ENCODE measurements around the gene JAK3. TPM values are rescaled to one million over a fixed set of nuclear protein-coding genes. Genes with fewer than 3 reads are reported as not detected.
"Not testable (repeated sequence)": the region's sequence is repeated elsewhere in the genome, so short reads cannot be mapped to it uniquely, and the experiment has no call there.

JAK3 gene
- total RNA-seq, 1 donor from 2014 or later, result 12.3 TPM

GRCh38 chr19:17807731-17808316, 40.0 kb downstream of the JAK3 start:
- TF ChIP-seq, protein P1, sequence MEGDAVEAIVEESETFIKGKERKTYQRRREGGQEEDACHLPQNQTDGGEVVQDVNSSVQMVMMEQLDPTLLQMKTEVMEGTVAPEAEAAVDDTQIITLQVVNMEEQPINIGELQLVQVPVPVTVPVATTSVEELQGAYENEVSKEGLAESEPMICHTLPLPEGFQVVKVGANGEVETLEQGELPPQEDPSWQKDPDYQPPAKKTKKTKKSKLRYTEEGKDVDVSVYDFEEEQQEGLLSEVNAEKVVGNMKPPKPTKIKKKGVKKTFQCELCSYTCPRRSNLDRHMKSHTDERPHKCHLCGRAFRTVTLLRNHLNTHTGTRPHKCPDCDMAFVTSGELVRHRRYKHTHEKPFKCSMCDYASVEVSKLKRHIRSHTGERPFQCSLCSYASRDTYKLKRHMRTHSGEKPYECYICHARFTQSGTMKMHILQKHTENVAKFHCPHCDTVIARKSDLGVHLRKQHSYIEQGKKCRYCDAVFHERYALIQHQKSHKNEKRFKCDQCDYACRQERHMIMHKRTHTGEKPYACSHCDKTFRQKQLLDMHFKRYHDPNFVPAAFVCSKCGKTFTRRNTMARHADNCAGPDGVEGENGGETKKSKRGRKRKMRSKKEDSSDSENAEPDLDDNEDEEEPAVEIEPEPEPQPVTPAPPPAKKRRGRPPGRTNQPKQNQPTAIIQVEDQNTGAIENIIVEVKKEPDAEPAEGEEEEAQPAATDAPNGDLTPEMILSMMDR (IDR thresholded peaks at IDR 0.05; ENCODE audit: unreplicated experiment), result no peak
- peaks cover 34% of the 10 kb centered on the region for H3K27me3 Mint-ChIP-seq (ENCODE audit: low read depth)
- H3K27ac Mint-ChIP-seq, result no peak overlapping the region
- H3K4me3 Mint-ChIP-seq, result no peak overlapping the region
- no peaks in the 10 kb centered on the region for H3K9me3 Mint-ChIP-seq
- no peaks in the 10 kb centered on the region for H3K36me3 Mint-ChIP-seq
- H3K4me1 Mint-ChIP-seq, result no peaks in the 10 kb centered on the region
- DNase-seq (ENCODE audit: low spot score in 2 of 2, unreplicated experiment in 2 of 2), result no peak

GRCh38 chr19:17806945-17807344, 40.8 kb downstream of the JAK3 start:
- Mint-ChIP-seq H3K27ac (no peak overlapping the region), H3K36me3 (no peaks in the 10 kb centered on the region), H3K4me3 (no peak overlapping the region), H3K9me3 (no peaks in the 10 kb centered on the region), H3K4me1 (no peaks in the 10 kb centered on the region), H3K27me3 (ENCODE audit: low read depth) (peaks cover 30% of the 10 kb centered on the region)
- TF ChIP-seq, protein P1 (IDR thresholded peaks at IDR 0.05; ENCODE audit: unreplicated experiment), result no peak
- no peak for DNase-seq (ENCODE audit: low spot score in 2 of 2, unreplicated experiment in 2 of 2)

GRCh38 chr19:17805427-17805826, 42.4 kb downstream of the JAK3 start:
- Mint-ChIP-seq H3K27ac (no peak overlapping the region), H3K4me1 (no peaks in the 10 kb centered on the region), H3K9me3 (no peaks in the 10 kb centered on the region), H3K27me3 (ENCODE audit: low read depth) (peaks cover 30% of the 10 kb centered on the region), H3K36me3 (no peaks in the 10 kb centered on the region), H3K4me3 (no peak overlapping the region)
- TF ChIP-seq, protein P1 (IDR thresholded peaks at IDR 0.05; ENCODE audit: unreplicated experiment), result no peak
- DNase-seq (ENCODE audit: low spot score in 2 of 2, unreplicated experiment in 2 of 2), result no peak

DNA sequence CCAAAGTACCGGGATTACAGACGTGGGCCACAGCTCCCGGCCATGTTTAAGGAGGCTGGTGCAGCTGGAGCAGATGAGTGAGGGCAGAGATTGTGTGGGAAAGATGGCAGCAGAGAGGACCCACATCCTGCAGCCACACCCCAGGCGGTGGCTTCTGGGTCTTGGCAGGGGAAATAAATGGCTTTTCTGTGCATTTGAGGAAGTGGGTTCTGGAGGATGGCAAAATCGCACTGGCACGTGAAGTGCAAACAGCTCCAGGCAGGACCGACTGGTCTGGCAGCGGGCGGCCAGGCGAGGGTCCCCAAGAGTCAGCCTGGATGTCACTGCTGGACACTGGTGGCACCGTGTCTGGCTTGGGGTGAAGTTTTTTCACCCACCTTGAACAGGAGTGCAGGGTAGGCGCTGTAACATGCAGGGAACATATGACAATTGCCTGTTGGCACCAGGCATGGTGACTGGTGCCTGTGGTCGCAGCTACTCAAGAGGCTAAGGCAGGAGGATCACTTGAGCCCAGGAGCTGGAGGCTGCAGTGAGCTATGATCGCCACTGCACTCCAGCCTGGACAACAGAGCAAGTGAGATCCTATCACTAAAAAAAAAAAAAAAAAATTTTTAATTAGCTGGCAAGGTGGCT, 44.4 kb downstream of the JAK3 start:
- TF ChIP-seq, protein P1 (IDR thresholded peaks at IDR 0.05; ENCODE audit: unreplicated experiment), result no peak
- no peaks in the 10 kb centered on the region for H3K36me3 Mint-ChIP-seq
- H3K4me1 Mint-ChIP-seq, result no peaks in the 10 kb centered on the region
- peaks cover 34% of the 10 kb centered on the region for H3K27me3 Mint-ChIP-seq (ENCODE audit: low read depth)
- H3K4me3 Mint-ChIP-seq, result no peak overlapping the region
- no peak overlapping the region for H3K27ac Mint-ChIP-seq
- DNase-seq (ENCODE audit: low spot score in 2 of 2, unreplicated experiment in 2 of 2), result no peak
- no peaks in the 10 kb centered on the region for H3K9me3 Mint-ChIP-seq

DNA sequence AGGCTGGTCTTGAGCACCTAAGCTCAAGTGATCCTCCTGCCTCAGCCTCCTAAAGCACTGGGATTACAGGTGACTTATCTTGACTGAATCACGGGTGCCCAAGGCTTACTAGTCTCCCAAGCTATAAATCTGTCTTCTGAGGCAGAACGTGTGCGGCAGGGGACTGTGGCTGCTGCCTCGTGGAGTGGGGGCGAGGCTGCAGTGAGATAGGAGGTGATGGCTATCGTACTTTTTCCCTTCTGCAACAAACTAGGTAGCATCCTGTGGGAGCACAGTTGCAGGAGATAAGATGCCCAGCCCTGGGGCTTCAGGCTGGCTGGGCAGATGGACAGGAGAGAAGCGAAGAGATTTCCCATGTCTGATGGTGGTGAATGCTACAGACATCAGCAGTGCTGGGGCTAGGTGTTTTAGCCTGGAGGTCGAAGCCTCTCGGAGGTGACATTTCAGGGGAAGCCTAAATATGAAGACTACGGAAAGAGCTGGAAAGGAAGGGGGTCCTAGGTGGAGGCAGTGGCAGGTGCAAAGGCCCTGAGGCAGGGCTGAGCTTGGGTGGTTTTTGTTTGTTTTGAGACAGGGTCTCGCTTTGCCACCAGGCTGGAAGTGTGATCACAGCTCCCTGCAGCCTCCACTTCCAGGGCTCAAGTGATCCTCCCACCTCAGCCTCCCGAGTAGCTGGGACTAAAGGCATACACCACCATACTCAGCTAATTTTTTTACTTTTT, 45.5 kb downstream of the JAK3 start:
- Mint-ChIP-seq H3K27me3 (ENCODE audit: low read depth) (peaks cover 43% of the 10 kb centered on the region), H3K36me3 (no peaks in the 10 kb centered on the region), H3K4me1 (no peaks in the 10 kb centered on the region), H3K9me3 (no peaks in the 10 kb centered on the region), H3K27ac (no peak overlapping the region), H3K4me3 (no peak overlapping the region)
- no peak for DNase-seq (ENCODE audit: low spot score in 2 of 2, unreplicated experiment in 2 of 2)
- TF ChIP-seq, protein P1 (IDR thresholded peaks at IDR 0.05; ENCODE audit: unreplicated experiment), result no peak

DNA sequence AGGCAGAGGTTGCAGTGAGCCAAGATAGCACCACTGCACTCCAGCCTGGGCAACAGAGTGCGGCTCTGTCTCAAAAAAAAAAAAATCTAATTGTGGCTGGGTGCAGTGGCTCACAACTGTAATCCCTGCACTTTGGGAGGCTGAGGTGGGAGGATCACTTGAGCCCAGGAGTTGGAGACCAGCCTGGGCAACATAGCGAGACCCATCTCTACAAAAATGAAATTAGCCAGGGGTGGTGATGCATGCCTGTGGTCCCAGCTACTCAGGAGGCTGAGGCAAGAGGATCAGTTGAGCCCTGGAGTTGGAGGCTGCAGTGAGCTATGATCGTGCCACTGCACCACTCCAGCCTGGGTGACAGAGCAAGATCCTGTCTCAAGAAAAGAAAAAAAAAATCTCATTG, 49.2 kb downstream of the JAK3 start:
- not testable (repeated sequence) for H3K4me3 Mint-ChIP-seq; H3K27ac Mint-ChIP-seq; H3K9me3 Mint-ChIP-seq; DNase-seq (ENCODE audit: low spot score in 2 of 2, unreplicated experiment in 2 of 2); H3K36me3 Mint-ChIP-seq; H3K4me1 Mint-ChIP-seq
- peaks cover 72% of the 10 kb centered on the region for H3K27me3 Mint-ChIP-seq (ENCODE audit: low read depth)
